Measurements from ENCODE around the gene RNASET2.

The RNASET2 gene

DNA sequence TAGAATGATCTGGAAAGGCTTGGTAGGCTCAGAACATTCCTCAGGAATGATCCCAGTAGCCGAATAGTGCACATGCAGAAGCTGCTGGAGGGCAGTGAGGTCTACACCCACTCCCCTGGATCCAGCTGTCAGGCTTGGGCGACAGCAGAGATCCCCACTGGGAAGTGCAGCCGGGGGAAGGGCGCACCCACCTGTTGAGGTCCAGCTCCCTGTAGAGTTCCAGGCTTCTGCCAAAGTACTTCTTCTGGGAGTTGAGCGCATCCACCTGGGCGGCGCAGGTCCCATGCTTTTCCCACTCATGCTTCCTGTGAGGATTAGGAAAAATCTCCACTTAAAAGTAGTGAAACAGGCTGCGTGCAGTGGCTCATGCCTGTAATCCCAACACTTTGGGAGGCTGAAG is 17.6 kb downstream of the RNASET2 start:
- no peak overlapping the region for H3K4me3 ChIP-seq (ENCODE audit: low read depth, low read length)
- no peak for DNase-seq (ENCODE audit: low read depth)
- TF ChIP-seq, protein P1, sequence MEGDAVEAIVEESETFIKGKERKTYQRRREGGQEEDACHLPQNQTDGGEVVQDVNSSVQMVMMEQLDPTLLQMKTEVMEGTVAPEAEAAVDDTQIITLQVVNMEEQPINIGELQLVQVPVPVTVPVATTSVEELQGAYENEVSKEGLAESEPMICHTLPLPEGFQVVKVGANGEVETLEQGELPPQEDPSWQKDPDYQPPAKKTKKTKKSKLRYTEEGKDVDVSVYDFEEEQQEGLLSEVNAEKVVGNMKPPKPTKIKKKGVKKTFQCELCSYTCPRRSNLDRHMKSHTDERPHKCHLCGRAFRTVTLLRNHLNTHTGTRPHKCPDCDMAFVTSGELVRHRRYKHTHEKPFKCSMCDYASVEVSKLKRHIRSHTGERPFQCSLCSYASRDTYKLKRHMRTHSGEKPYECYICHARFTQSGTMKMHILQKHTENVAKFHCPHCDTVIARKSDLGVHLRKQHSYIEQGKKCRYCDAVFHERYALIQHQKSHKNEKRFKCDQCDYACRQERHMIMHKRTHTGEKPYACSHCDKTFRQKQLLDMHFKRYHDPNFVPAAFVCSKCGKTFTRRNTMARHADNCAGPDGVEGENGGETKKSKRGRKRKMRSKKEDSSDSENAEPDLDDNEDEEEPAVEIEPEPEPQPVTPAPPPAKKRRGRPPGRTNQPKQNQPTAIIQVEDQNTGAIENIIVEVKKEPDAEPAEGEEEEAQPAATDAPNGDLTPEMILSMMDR (IDR thresholded peaks at IDR 0.05; ENCODE audit: control insufficient read depth, extremely low read depth, insufficient read depth), result no peak

DNA sequence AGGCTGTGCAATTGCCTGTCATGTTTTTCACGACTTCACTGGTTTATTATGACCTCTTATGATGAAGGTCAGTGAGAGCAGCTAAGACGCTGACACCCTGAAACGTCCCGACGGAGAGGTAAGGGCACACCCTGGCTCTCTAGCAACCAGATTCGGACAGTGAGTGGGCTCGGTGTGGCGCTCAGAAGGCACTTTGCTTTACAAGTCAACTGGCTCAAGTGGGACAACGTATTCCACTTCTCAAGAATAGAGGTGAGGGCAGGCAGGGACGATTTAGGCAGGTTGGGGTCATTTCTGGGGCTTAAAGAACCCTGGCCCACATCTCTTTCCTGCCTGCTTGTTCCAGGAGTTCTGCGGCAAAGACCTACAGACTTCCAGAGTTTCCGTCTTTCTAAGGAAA is 18.2 kb downstream of the RNASET2 start:
- no peak for DNase-seq (ENCODE audit: low read depth)
- no peak overlapping the region for H3K4me3 ChIP-seq (ENCODE audit: low read depth, low read length)
- TF ChIP-seq, protein P1 (IDR thresholded peaks at IDR 0.05; ENCODE audit: control insufficient read depth, extremely low read depth, insufficient read depth), result no peak

DNA sequence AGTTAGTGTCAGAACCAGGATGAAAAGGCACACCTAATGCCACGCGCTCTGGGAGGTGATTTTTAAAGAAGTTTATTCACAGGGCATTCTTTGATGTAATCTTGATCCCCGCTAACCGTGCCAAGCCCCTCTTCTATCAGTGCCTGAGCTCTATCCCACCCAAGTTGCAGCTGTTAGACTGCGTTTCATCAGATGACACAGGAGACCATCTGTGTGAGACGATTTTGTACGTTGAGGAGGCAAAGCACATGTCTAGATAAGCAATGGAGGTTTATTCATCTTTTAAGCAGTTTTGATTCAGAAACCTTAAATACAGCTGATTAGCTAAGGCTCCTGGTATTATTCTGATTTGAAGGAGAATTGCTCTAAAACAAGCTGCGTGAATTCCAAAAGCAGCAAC is 18.6 kb downstream of the RNASET2 start:
- TF ChIP-seq, protein P1 (IDR thresholded peaks at IDR 0.05; ENCODE audit: control insufficient read depth, extremely low read depth, insufficient read depth), result no peak
- no peak for DNase-seq (ENCODE audit: low read depth)
- H3K4me3 ChIP-seq (ENCODE audit: low read depth, low read length), result no peak overlapping the region

DNA sequence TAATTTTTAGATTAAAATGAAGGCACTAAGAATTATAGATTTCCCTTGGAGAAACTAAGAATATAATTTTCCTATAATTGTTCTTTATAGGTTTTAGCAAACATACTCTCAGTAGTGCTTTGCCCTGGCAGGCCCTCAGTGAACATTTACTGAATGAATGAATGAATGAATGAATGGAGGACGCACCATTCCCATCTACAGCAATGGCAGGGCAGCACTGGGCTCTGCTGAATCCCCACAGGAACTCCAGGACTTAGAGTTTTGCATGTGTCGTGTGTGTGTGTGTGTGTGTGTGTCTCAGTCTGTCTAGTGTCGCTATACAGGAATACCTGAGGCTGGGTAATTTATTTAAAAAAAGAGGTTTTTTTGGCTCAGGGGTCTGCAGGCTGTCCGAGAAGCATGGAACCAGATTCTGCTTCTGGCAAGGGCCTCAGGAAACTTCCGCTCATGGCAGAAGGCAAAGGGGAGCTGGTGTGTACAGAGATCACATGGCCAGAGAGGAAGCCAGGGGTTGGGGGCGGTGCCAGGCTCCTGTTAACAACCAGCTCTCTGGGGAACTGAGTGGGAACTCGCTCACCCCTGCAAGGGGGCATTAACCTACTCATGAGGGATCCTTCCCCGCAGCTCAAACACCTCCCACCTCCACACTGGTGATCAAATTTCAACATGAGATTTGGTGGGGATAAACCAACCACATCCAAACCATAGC is 20.1 kb downstream of the RNASET2 start:
- no peak for DNase-seq (ENCODE audit: low read depth)
- H3K4me3 ChIP-seq (ENCODE audit: low read depth, low read length), result no peak overlapping the region
- TF ChIP-seq, protein P1 (IDR thresholded peaks at IDR 0.05; ENCODE audit: control insufficient read depth, extremely low read depth, insufficient read depth), result no peak

DNA sequence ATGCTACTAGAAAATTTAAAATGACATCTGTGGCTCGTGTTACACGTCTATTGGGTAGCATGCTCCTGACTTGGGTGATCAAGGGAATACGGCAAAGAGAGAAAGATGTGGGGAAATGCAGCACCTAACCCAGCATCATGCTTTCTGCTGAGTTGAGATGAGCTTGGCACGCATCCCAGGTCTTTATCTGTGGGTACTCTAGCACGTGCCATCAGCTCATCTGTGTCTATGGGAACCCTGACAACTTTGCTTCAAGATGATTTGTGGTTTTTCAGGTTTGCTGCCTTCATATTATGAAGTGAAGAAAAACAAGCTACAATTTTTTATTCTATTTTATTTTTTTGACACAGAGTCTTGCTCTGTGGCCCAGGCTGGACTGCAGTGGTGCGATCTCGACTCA is 21.0 kb downstream of the RNASET2 start:
- TF ChIP-seq, protein P1 (IDR thresholded peaks at IDR 0.05; ENCODE audit: control insufficient read depth, extremely low read depth, insufficient read depth), result no peak
- DNase-seq (ENCODE audit: low read depth), result no peak
- H3K4me3 ChIP-seq (ENCODE audit: low read depth, low read length), result no peak overlapping the region

DNA sequence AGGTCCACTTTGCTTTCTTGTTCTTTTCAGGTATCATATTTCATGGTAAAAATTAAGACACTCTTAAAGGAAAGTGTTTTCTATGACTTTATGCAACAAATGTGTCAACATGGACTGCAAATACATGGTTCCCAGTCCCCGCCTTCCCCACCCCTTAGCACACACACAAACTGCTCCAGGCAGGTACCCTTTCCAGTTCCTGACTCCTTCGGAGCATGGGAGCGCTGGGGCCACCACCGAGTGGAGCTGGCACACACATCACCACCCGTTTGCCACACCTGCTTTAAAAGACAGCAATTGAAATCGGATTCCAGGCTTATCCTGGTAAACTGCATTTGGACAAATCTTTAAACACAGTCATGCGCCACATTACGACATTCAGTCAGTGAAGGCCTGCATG is 22.2 kb downstream of the RNASET2 start:
- no peak overlapping the region for H3K4me3 ChIP-seq (ENCODE audit: low read depth, low read length)
- TF ChIP-seq, protein P1 (IDR thresholded peaks at IDR 0.05; ENCODE audit: control insufficient read depth, extremely low read depth, insufficient read depth), result no peak
- DNase-seq (ENCODE audit: low read depth), result no peak

DNA sequence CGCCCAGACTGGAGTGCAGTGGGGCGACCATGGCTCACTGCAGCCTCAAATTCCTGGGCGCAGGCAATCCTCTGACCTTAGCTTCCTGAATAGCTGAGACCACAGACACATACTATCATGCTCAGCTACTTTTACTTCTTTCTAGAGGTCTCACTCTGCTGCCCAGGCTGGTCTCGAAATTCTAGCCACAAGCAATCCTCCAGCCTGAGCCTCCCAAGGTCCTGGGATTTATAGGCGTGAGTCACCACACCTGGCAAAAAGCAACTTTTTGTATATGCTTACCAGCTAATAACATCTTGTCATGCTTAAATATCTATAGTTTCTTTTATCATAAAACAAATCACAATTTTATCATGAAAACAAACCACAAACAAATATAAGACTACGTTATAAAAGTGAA is 23.0 kb downstream of the RNASET2 start:
- TF ChIP-seq, protein P1 (IDR thresholded peaks at IDR 0.05; ENCODE audit: control insufficient read depth, extremely low read depth, insufficient read depth), result no peak
- H3K4me3 ChIP-seq (ENCODE audit: low read depth, low read length), result no peak overlapping the region
- DNase-seq (ENCODE audit: low read depth), result no peak

Data from LNCaP clone FGC (cell line).